ENCODE data around the gene RIPOR3.
"Not testable (repeated sequence)": the region's sequence is repeated elsewhere in the genome, so short reads cannot be mapped to it uniquely, and the experiment has no call there.

Gene RIPOR3

GRCh38 chr20:50681359-50682064 is 9.8 kb downstream of the RIPOR3 start:
- no peaks in the 10 kb centered on the region for H3K36me3 ChIP-seq
- TF ChIP-seq, protein P1, sequence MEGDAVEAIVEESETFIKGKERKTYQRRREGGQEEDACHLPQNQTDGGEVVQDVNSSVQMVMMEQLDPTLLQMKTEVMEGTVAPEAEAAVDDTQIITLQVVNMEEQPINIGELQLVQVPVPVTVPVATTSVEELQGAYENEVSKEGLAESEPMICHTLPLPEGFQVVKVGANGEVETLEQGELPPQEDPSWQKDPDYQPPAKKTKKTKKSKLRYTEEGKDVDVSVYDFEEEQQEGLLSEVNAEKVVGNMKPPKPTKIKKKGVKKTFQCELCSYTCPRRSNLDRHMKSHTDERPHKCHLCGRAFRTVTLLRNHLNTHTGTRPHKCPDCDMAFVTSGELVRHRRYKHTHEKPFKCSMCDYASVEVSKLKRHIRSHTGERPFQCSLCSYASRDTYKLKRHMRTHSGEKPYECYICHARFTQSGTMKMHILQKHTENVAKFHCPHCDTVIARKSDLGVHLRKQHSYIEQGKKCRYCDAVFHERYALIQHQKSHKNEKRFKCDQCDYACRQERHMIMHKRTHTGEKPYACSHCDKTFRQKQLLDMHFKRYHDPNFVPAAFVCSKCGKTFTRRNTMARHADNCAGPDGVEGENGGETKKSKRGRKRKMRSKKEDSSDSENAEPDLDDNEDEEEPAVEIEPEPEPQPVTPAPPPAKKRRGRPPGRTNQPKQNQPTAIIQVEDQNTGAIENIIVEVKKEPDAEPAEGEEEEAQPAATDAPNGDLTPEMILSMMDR (IDR thresholded peaks at IDR 0.05): no peak
- no peak overlapping the region for H3K4me3 ChIP-seq (ENCODE audit: low read depth in 1 of 2, low read length in 1 of 2)
- no peaks in the 10 kb centered on the region for H3K9me3 ChIP-seq
- no peak overlapping the region for H3K27ac ChIP-seq
- no peaks in the 10 kb centered on the region for H3K4me1 ChIP-seq (ENCODE audit: control insufficient read depth in 1 of 2, insufficient read depth in 1 of 2, low read depth in 1 of 2, low read length in 1 of 2)
- H3K27me3 ChIP-seq: peaks cover 9% of the 10 kb centered on the region

DNA sequence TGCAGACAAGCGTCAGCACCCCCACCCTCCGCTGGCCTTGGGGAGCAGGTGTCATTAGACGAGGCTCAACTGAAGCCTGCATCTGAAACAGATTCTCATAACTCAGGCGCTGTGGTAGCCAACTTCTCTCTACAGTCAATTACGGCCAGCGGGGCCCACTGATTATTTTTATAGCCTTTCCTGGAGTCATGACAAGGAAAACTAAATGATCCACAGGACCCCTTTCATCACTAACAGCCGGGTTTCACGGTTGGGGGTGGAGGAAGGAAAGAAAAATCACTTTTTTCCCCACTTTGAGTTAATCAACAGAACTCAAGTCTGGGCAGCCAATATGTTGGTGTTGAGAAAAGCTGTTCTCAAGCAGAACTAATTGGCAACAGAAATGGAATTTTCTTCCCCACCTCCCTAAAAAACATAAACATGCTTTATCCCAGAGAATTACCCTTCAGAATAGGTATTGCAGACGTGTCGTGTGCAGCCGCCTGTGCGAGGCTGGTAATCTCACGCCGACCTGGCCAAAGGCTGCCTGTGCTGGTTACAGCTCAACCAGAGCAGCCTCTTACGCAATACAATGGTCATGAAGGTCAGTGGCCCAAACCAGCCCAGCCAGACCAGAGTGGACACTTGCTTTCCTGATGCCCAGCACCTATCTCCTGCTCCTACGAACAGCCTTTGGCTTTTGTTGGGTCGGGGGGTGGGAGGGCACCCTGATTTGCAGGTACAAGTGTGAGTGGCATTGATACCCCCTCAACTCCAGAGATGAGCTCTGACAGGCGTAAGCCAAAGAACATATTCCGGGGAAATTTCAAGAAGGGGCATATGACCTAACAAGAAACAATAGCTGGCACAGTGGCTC is 11.0 kb downstream of the RIPOR3 start:
- Histone ChIP-seq H3K27me3 (peaks cover 9% of the 10 kb centered on the region), H3K36me3 (no peaks in the 10 kb centered on the region), H3K4me3 (ENCODE audit: low read depth in 1 of 2, low read length in 1 of 2) (no peak overlapping the region), H3K4me1 (ENCODE audit: control insufficient read depth in 1 of 2, insufficient read depth in 1 of 2, low read depth in 1 of 2, low read length in 1 of 2) (peaks cover 5 to 7% of the 10 kb centered on the region in 2 experiments), H3K9me3 (no peaks in the 10 kb centered on the region), H3K27ac (no peak overlapping the region)
- TF ChIP-seq, protein P1 (IDR thresholded peaks at IDR 0.05): no peak

GRCh38 chr20:50679753-50680104 is 11.6 kb downstream of the RIPOR3 start:
- Histone ChIP-seq H3K9me3 (no peaks in the 10 kb centered on the region), H3K4me3 (ENCODE audit: low read depth in 1 of 2, low read length in 1 of 2) (no peak overlapping the region), H3K27ac (no peak overlapping the region), H3K36me3 (no peaks in the 10 kb centered on the region), H3K27me3 (peaks cover 9% of the 10 kb centered on the region), H3K4me1 (ENCODE audit: control insufficient read depth in 1 of 2, insufficient read depth in 1 of 2, low read depth in 1 of 2, low read length in 1 of 2) (peaks cover 11 to 12% of the 10 kb centered on the region in 2 experiments)
- TF ChIP-seq, protein P1 (IDR thresholded peaks at IDR 0.05): no peak

DNA sequence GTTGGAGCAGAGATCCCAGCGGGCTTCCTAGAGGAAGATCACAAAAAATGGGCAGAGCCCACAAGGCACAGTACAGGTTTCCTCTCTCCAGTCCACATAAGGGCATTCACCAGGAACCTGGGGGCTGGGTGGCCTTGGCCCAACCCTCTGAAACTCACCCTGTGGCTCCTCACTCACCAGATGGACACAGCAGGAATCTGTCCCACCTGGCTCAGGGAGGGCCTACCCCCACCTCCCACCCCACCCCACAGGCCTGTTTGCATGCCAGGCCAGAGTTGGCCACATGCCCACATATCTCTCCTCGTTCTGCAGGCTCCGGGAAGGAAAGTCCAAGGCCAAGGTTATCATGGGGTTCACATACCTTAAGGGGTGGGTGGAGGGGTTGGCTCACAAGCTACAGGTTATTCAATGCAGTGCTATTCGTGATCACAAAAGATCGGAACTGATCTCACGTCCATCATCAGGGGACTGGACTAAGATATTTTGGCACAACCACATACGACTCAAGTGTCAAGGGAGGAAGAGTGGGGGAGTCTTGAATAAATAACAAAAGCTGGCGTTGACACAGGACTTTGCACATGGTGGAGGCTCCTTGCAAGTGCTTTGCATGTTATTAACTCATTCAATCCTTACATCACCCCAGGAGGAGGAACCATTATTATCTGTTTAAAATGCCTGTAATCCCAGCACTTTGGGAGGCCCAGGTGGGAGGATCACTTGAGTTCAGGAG is 13.0 kb downstream of the RIPOR3 start:
- Histone ChIP-seq H3K27me3 (peaks cover 9% of the 10 kb centered on the region), H3K4me1 (ENCODE audit: control insufficient read depth in 1 of 2, insufficient read depth in 1 of 2, low read depth in 1 of 2, low read length in 1 of 2) (peaks cover 15 to 16% of the 10 kb centered on the region in 2 experiments), H3K4me3 (ENCODE audit: low read depth in 1 of 2, low read length in 1 of 2) (no peak overlapping the region), H3K36me3 (no peaks in the 10 kb centered on the region), H3K27ac (no peak overlapping the region), H3K9me3 (no peaks in the 10 kb centered on the region)
- TF ChIP-seq, protein P1 (IDR thresholded peaks at IDR 0.05): no peak

DNA sequence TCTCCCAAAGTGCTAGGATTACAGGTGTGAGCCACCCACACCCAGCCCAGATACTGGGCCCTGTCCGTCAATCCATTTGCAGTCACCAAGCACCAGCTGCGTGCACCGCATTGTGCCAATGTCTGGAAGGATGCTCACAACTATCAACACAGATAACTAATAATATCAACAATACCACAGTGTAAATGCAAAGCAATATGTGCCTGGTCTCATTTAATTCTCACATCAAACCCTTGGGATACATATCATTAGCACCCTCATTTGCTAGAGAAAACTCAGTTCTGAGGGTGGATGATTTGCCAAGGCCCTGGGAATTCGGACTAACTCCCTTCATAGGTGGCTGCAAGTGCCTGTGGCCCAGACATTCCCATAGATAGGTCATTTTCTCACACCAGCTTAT is 14.5 kb downstream of the RIPOR3 start:
- Histone ChIP-seq H3K4me3 (ENCODE audit: low read depth in 1 of 2, low read length in 1 of 2) (no peak overlapping the region), H3K9me3 (no peaks in the 10 kb centered on the region), H3K4me1 (ENCODE audit: control insufficient read depth in 1 of 2, insufficient read depth in 1 of 2, low read depth in 1 of 2, low read length in 1 of 2) (peaks cover 15 to 16% of the 10 kb centered on the region in 2 experiments), H3K36me3 (no peaks in the 10 kb centered on the region), H3K27me3 (peaks cover 6% of the 10 kb centered on the region), H3K27ac (no peak overlapping the region)
- TF ChIP-seq, protein P1 (IDR thresholded peaks at IDR 0.05): no peak

DNA sequence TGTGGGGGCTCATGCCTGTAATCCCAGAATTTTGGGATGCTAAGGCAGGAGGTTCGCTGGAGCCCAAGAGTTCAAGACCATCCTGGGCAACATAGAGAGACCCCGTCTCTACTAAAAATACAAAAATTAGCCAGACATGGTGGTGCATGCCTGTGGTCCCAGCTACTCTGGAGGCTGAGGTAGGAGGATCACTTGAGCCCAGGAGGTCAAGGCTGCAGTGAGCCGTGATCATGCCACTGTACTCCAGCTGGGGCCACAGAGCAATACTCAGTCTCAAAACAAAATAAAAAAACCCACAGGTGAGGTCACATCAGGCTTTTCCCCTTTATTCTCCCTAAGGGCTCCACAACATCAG is 15.0 kb downstream of the RIPOR3 start:
- H3K4me3 ChIP-seq (ENCODE audit: low read depth in 1 of 2, low read length in 1 of 2); H3K9me3 ChIP-seq; H3K27ac ChIP-seq; H3K36me3 ChIP-seq; H3K27me3 ChIP-seq: not testable (repeated sequence)
- peaks cover 15 to 16% of the 10 kb centered on the region in 2 experiments for H3K4me1 ChIP-seq (ENCODE audit: control insufficient read depth in 1 of 2, insufficient read depth in 1 of 2, low read depth in 1 of 2, low read length in 1 of 2)
